Common myeloid progenitor, CD34-positive (primary cell): ENCODE data around the gene SNTB2.

Source experiments
- CTCF ChIA-PET: fragments of 350-600 bp; sonication (Branson Sonifier 250); formaldehyde crosslinking; loops from one replicate; lab custom pipeline; 2021; ENCODE audit warnings: antibody characterized with exemption; lab: Charles Lee
- POLR2A ChIA-PET: fragments of 350-600 bp; sonication (Branson Sonifier 250); formaldehyde crosslinking; loops from one replicate; lab custom pipeline; 2021; ENCODE audit warnings: antibody characterized with exemption; lab: Charles Lee
- DNase-seq, 3 donors: peaks; one replicate each; pipeline versions ENCODE4 v3.0.0 to v3.0.0-alpha.2; 2013
- H3K27ac ChIP-seq, 2 experiments: 1 replicate in 1 of 2; 2 replicates in 1 of 2; pipeline ENCODE4 v1.7.0; 2013; ENCODE audit warnings: inconsistent platforms in 2 of 2, low read length in 2 of 2, mild to moderate bottlenecking in 2 of 2, low read depth in 1 of 2, moderate library complexity in 1 of 2; ENCODE audit not compliant: severe bottlenecking in 2 of 2, insufficient read depth in 1 of 2, poor library complexity in 1 of 2
- H3K27me3 ChIP-seq, 5 experiments: replicated peaks in 2 of 5; 1 replicate in 3 of 5; 2 replicates in 2 of 5; pipeline versions ENCODE4 v1.6.1 to v1.7.0; 2013; ENCODE audit warnings: low read length in 4 of 5, mild to moderate bottlenecking in 2 of 5, moderate library complexity in 2 of 5, inconsistent platforms in 1 of 5; ENCODE audit not compliant: insufficient read depth in 5 of 5, control insufficient read depth in 4 of 5
- H3K36me3 ChIP-seq, 4 experiments: 1 replicate in 2 of 4; 2 replicates in 2 of 4; pipeline versions ENCODE4 v1.6.1 to v1.7.0; 2013; ENCODE audit warnings: low read length in 3 of 4, control low read depth in 1 of 4, mild to moderate bottlenecking in 1 of 4; ENCODE audit not compliant: control insufficient read depth in 4 of 4, insufficient read depth in 4 of 4
- H3K4me1 ChIP-seq, 4 experiments: 1 replicate in 3 of 4; 2 replicates in 1 of 4; pipeline versions ENCODE4 v1.6.1 to v1.7.1; 2013; ENCODE audit warnings: low read length in 3 of 4, mild to moderate bottlenecking in 3 of 4, control low read depth in 1 of 4, inconsistent platforms in 1 of 4, moderate library complexity in 1 of 4; ENCODE audit not compliant: control insufficient read depth in 4 of 4, insufficient read depth in 4 of 4; ENCODE audit errors: control extremely low read depth in 1 of 4
- H3K4me3 ChIP-seq, 7 experiments: 1 replicate in 4 of 7; 2 replicates in 3 of 7; pipeline versions ENCODE4 v1.5.1 to v1.7.0; 2013; ENCODE audit warnings: mild to moderate bottlenecking in 7 of 7, low read length in 6 of 7, moderate library complexity in 6 of 7, inconsistent platforms in 2 of 7, low read depth in 2 of 7, control low read depth in 1 of 7; ENCODE audit not compliant: insufficient read depth in 4 of 7, control insufficient read depth in 1 of 7; ENCODE audit errors: extremely low read depth in 1 of 7
- H3K9me3 ChIP-seq, 5 experiments: 1 replicate in 4 of 5; 2 replicates in 1 of 5; pipeline versions ENCODE4 v1.6.1 to v1.7.1; 2013; ENCODE audit warnings: low read length in 4 of 5, mild to moderate bottlenecking in 2 of 5, inconsistent platforms in 1 of 5, low read depth in 1 of 5, moderate library complexity in 1 of 5; ENCODE audit not compliant: control insufficient read depth in 4 of 5, insufficient read depth in 2 of 5; ENCODE audit errors: control extremely low read depth in 1 of 5
- WGBS: methylation state at CpG from one replicate; pipeline ENCODE4 v1.1.5; 2013; ENCODE audit not compliant: insufficient coverage; 5-methylcytosine and 5-hydroxymethylcytosine counted together

The SNTB2 gene

DNA sequence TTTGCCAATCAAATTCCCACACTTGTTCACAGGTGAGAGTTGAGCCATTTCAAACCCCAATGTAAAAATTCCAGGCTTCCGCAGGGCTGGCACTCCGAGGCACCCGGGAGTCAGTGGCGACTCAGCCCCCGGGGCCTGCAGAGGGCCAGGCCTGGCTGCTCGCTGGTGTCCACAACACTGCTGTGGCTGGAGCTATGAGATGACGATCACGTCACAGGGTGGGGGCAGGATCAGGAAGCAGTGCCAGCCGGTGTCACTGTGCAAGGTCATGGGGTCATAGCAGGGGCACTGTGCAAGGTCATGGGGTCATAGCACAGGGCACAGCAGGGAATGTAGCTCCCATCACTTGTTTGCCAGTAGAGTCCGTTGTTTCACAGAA, 131.9 kb downstream of the SNTB2 start:
- peaks cover 22 to 89% (median 81%) of the 10 kb centered on the region in 4 experiments for H3K36me3 ChIP-seq
- H3K9me3 ChIP-seq = no peaks in the 10 kb centered on the region
- no peak for DNase-seq
- H3K4me3 ChIP-seq = no peak overlapping the region
- no peaks in the 10 kb centered on the region for H3K4me1 ChIP-seq
- CTCF ChIA-PET = interaction anchor here (1.2 to 2.0 kb wide), 2 partner anchors 10 to 16 kb away, joined by 3 to 9 read pairs; no protein-coding TSS in a partner anchor
- H3K27me3 ChIP-seq = no peaks in the 10 kb centered on the region
- WGBS = 98% methylated on average over 9 of the region's 10 CpGs
- POLR2A ChIA-PET = interaction anchor here (0.5 kb wide), 1 partner anchor 64 kb away, joined by 3 read pairs; no protein-coding TSS in a partner anchor
- H3K27ac ChIP-seq = no peak overlapping the region

GRCh38 chr16:69319381-69319780, 132.4 kb downstream of the SNTB2 start:
- Histone ChIP-seq H3K27me3 (no peaks in the 10 kb centered on the region), H3K4me3 (no peak overlapping the region), H3K36me3 (peaks cover 22 to 92% (median 81%) of the 10 kb centered on the region in 4 experiments), H3K27ac (no peak overlapping the region), H3K9me3 (no peaks in the 10 kb centered on the region), H3K4me1 (no peaks in the 10 kb centered on the region)
- no peak for DNase-seq
- 97% methylated on average over 6 of the region's 9 CpGs for WGBS
- CTCF ChIA-PET = interaction anchor here (2.0 kb wide), 1 partner anchor 9 kb away, joined by 9 read pairs; no protein-coding TSS in a partner anchor
- POLR2A ChIA-PET = interaction anchor here (0.6 kb wide), 1 partner anchor 57 kb away, joined by 4 read pairs; no protein-coding TSS in a partner anchor

DNA sequence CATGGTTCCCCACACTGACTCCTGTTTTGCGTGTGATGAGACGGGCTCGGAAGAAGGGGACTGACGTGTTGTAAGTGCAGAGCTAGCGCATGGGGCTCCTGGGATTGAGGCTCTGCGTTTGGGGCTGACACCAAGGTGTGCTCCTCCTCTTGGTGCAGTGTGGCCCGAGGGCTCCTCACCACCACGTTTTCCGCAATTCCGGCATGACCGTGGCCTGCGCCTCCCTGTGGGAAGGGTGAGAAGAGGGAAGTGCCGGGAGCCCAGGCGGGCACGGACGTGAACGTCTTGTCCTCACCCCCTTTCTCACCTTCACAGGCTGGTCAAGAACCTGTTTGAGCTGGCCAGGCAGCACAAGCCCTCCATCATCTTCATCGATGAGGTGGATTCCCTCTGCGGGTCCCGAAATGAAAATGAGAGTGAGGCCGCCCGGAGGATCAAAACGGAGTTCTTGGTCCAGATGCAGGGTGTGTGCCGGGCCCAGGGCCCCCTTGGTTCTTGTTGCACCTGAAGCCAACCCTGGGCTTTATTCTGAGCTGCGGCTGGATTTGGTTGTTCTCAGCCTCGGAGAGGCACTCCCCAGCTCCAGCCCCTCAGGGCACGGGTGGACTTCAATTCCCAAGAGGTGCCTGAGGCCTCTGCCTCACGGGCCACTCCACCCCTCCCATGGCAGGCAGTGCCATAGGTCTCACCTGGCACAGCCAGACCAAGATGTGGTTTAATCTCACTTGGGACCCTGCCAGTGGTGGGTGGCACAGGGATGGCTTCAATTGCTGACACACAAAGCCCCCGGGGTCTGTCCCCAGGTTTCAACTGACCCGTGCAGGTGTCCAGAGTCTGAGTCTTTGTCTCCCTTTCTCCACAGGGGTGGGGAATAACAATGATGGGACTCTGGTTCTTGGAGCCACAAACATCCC, 133.1 kb downstream of the SNTB2 start:
- H3K36me3 ChIP-seq = peaks cover 26 to 92% (median 83%) of the 10 kb centered on the region in 4 experiments

GRCh38 chr16:69320740-69321073, 133.7 kb downstream of the SNTB2 start:
- Histone ChIP-seq H3K36me3 (peaks cover 24 to 89% (median 79%) of the 10 kb centered on the region in 4 experiments), H3K4me3 (no peak overlapping the region), H3K27ac (no peak overlapping the region), H3K4me1 (no peaks in the 10 kb centered on the region), H3K9me3 (no peaks in the 10 kb centered on the region), H3K27me3 (no peaks in the 10 kb centered on the region)
- WGBS = 97% methylated on average over 13 of the region's 13 CpGs
- ChIA-PET CTCF (no interaction called here), POLR2A (no interaction called here)
- DNase-seq = no peak

More for the DNA sequence above, 133.1 kb downstream of the SNTB2 start:
- ChIA-PET POLR2A (interaction anchor here (0.6 kb wide), 2 partner anchors 57 to 87 kb away, joined by 3 to 4 read pairs; no protein-coding TSS in a partner anchor), CTCF (interaction anchor here (2.0 kb wide), 1 partner anchor 9 kb away, joined by 9 read pairs; no protein-coding TSS in a partner anchor)
- H3K27ac ChIP-seq = no peak overlapping the region
- H3K27me3 ChIP-seq = no peaks in the 10 kb centered on the region
- 96% methylated on average over 20 of the region's 30 CpGs for WGBS
- DNase-seq = no peak
- H3K4me1 ChIP-seq = no peaks in the 10 kb centered on the region
- H3K9me3 ChIP-seq = no peaks in the 10 kb centered on the region
- H3K4me3 ChIP-seq = no peak overlapping the region

GRCh38 chr16:69321080-69321479, 134.1 kb downstream of the SNTB2 start:
- no peaks in the 10 kb centered on the region for H3K27me3 ChIP-seq
- DNase-seq = no peak
- peaks cover 0 to 3% (median under 1%) of the 10 kb centered on the region in 4 experiments for H3K4me1 ChIP-seq
- CTCF ChIA-PET = no interaction called here
- H3K36me3 ChIP-seq = peaks cover 24 to 89% (median 79%) of the 10 kb centered on the region in 4 experiments
- no peak overlapping the region for H3K4me3 ChIP-seq
- H3K27ac ChIP-seq = no peak overlapping the region
- no peaks in the 10 kb centered on the region for H3K9me3 ChIP-seq
- POLR2A ChIA-PET = no interaction called here
- WGBS = 98% methylated on average over 22 of the region's 22 CpGs

- H3K27me3 ChIP-seq = no peaks in the 10 kb centered on the region
- no peak for DNase-seq
- CTCF ChIA-PET = no interaction called here
- WGBS = 92% methylated on average over 4 of the region's 7 CpGs
- H3K27ac ChIP-seq = no peak overlapping the region
- POLR2A ChIA-PET = no interaction called here
- no peaks in the 10 kb centered on the region for H3K9me3 ChIP-seq
- peaks cover 24 to 87% (median 79%) of the 10 kb centered on the region in 4 experiments for H3K36me3 ChIP-seq
- H3K4me1 ChIP-seq = peaks cover 0 to 15% (median 4%) of the 10 kb centered on the region in 4 experiments
- no peak overlapping the region for H3K4me3 ChIP-seq
Observed at GRCh38 chr16:69322343-69322742, 135.4 kb downstream of the SNTB2 start.

DNA sequence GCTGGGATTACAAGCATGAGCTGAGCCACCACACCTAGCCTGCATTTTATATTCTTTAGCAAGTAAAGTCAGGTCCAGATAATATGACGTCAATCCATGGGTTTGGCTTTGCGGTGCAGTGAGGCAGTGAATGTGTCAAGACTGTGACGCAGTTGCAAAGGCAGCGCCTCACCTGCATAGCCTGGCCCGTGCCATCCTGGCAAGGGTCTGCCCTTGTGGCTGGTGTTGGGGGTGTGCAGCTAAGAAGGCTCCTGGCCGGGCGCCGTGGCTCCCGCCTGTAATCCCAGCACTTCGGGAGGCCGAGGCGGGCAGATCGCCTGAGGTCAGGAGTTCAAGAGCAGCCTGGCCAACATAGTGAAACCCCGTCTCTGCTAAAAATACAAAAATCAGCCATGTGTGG, 136.5 kb downstream of the SNTB2 start:
- DNase-seq = no peak
- no peaks in the 10 kb centered on the region for H3K9me3 ChIP-seq
- peaks cover 20 to 90% (median 78%) of the 10 kb centered on the region in 4 experiments for H3K36me3 ChIP-seq
- WGBS = 97% methylated on average over 11 of the region's 14 CpGs
- H3K27me3 ChIP-seq = no peaks in the 10 kb centered on the region
- H3K27ac ChIP-seq = no peak overlapping the region
- no peak overlapping the region for H3K4me3 ChIP-seq
- CTCF ChIA-PET = interaction anchor here (0.7 to 7.8 kb wide), 4 partner anchors 10 to 58 kb away, joined by 3 to 28 read pairs (median 4); partner anchors contain the start of gene VPS4A
- peaks cover 0 to 26% (median 10%) of the 10 kb centered on the region in 4 experiments for H3K4me1 ChIP-seq
- POLR2A ChIA-PET = no interaction called here
